BLaER1 (cell line): ENCODE measurements around the gene FBXO10.

Experiments used
- H3K27ac ChIP-seq: shearing (Covaris generic); formaldehyde crosslinking; 2 replicates; pipeline ENCODE4 v1.8.1; 2022
- H3K27me3 ChIP-seq: shearing (Covaris generic); formaldehyde crosslinking; 2 replicates; pipeline ENCODE4 v1.8.1; 2022
- H3K36me3 ChIP-seq: shearing (Covaris generic); formaldehyde crosslinking; 2 replicates; pipeline ENCODE4 v1.8.1; 2022
- H3K4me1 ChIP-seq: shearing (Covaris generic); formaldehyde crosslinking; 2 replicates; pipeline ENCODE4 v1.8.1; 2022
- H3K4me2 ChIP-seq: shearing (Covaris generic); formaldehyde crosslinking; 2 replicates; pipeline ENCODE4 v1.8.1; 2022
- H3K4me3 ChIP-seq: shearing (Covaris generic); formaldehyde crosslinking; 2 replicates; pipeline ENCODE4 v1.8.1; 2022
- H3K9ac ChIP-seq: shearing (Covaris generic); formaldehyde crosslinking; 2 replicates; pipeline ENCODE4 v1.8.1; 2022
- H3K9me3 ChIP-seq: shearing (Covaris generic); formaldehyde crosslinking; 2 replicates; pipeline ENCODE4 v1.8.1; 2022
- H4K20me1 ChIP-seq: shearing (Covaris generic); formaldehyde crosslinking; 2 replicates; pipeline ENCODE4 v1.8.1; 2022
- Cebpa-rat ChIP-seq: shearing (Covaris generic); IDR thresholded peaks from 2 replicates; pipeline ENCODE4 v1.8.1; 2022

The FBXO10 gene, protein sequence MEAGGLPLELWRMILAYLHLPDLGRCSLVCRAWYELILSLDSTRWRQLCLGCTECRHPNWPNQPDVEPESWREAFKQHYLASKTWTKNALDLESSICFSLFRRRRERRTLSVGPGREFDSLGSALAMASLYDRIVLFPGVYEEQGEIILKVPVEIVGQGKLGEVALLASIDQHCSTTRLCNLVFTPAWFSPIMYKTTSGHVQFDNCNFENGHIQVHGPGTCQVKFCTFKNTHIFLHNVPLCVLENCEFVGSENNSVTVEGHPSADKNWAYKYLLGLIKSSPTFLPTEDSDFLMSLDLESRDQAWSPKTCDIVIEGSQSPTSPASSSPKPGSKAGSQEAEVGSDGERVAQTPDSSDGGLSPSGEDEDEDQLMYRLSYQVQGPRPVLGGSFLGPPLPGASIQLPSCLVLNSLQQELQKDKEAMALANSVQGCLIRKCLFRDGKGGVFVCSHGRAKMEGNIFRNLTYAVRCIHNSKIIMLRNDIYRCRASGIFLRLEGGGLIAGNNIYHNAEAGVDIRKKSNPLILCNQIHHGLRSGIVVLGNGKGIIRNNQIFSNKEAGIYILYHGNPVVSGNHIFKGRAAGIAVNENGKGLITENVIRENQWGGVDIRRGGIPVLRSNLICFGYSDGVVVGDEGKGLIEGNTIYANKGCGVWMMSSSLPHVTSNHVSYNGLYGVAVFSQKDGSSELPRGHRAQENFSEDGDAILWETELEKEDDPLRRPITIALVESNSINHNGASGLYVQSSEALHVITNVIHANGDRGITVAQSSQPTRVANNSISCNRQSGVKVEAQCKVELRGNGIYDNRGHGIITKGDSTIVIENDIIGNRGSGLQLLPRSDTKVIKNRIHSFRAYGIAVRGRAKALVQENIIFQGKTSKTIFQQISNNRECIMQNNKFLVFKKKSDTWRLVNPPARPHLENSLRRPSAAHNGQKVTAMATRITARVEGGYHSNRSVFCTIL

DNA sequence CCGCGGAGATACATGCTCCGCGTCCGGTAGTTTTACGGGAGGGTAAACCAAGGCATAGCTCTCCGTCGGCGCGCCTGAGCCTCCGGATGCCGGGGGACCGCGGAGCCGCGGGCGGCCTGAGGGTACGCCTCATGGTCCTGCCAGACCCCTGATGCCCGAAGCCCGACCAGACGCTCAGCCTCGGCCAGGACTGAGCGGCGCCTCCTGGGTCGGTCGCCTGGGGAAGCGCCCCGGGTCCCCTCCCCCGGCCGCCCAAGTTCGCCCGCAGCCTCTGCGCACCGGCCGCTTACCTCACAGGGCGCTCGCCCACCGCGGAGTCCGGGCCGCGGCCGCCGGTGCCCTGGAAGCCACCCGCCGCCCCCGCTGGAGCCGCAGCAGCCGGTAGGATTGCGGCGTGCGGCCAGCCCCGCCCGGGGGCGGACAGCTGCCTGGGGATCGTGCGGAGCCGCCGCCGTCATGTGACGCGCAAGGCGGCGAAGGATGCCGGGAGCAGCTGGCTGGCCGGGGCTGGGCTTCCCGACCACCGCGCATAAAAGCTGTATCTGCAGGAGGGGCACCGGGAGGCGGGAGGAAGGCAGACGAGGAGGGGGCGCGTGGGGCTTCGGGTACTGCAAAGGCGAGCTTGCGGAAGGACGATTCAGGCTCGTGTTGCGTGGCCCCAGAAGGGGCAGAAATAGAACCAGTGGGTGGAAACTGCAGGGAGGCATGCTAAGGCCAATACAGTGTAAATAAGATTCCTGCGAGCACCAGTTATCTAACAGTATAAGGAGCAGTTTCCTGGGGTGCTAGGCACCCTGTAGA, at the start of gene FBXO10:
Gene FBXO10 (minus strand): TSS at position 460 of the 801 bp plus-strand sequence. CDS start 34,612 bp downstream, outside the sequence.
- TF ChIP-seq Cebpa-rat = no peak
- Histone ChIP-seq H4K20me1 (peaks cover 46% of the 10 kb centered on the region), H3K9me3 (no peaks in the 10 kb centered on the region), H3K27ac (peak within 1 kb of the TSS; percentile 75), H3K4me1 (peaks cover 20% of the 10 kb centered on the region), H3K4me3 (peak within 1 kb of the TSS; percentile 79), H3K4me2 (peak within 1 kb of the TSS; percentile 83), H3K9ac (peak within 1 kb of the TSS; percentile 81), H3K36me3 (peaks cover 29% of the 10 kb centered on the region), H3K27me3 (no peaks in the 10 kb centered on the region)

DNA sequence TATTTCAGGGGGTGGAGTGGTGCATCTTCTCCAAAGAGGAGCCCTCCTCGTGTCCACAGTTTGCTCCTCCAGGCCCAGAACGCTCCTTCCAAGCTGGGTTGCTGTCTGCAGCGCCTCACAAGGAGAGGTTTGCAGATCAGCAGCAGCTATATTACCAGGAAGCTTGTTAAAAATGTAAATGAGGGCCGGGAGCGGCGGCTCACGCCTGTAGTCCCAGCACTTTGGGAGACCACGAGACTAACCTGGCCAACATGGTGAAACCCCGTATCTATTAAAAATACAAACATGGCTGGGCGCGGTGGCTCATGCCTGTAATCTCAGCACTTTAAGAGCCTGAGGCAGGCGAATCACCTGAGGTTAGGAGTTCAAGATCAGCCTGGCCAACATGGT, 49.6 kb upstream of the FBXO10 start:
- H3K4me2 ChIP-seq = no peak overlapping the region
- no peaks in the 10 kb centered on the region for H3K36me3 ChIP-seq
- H3K9me3 ChIP-seq = no peaks in the 10 kb centered on the region
- H4K20me1 ChIP-seq = no peaks in the 10 kb centered on the region
- no peak overlapping the region for H3K9ac ChIP-seq
- H3K27me3 ChIP-seq = no peaks in the 10 kb centered on the region
- H3K27ac ChIP-seq = no peak overlapping the region
- TF ChIP-seq Cebpa-rat = no peak
- H3K4me3 ChIP-seq = no peak overlapping the region
- peaks cover 25% of the 10 kb centered on the region for H3K4me1 ChIP-seq

GRCh38 chr9:37625036-37625757, 49.0 kb upstream of the FBXO10 start:
- H4K20me1 ChIP-seq = no peaks in the 10 kb centered on the region
- no peak overlapping the region for H3K4me3 ChIP-seq
- H3K9me3 ChIP-seq = no peaks in the 10 kb centered on the region
- peaks cover 30% of the 10 kb centered on the region for H3K4me1 ChIP-seq
- no peaks in the 10 kb centered on the region for H3K36me3 ChIP-seq
- no peak overlapping the region for H3K4me2 ChIP-seq
- H3K27me3 ChIP-seq = no peaks in the 10 kb centered on the region
- no peak overlapping the region for H3K27ac ChIP-seq
- no peak for TF ChIP-seq Cebpa-rat
- H3K9ac ChIP-seq = no peak overlapping the region

DNA sequence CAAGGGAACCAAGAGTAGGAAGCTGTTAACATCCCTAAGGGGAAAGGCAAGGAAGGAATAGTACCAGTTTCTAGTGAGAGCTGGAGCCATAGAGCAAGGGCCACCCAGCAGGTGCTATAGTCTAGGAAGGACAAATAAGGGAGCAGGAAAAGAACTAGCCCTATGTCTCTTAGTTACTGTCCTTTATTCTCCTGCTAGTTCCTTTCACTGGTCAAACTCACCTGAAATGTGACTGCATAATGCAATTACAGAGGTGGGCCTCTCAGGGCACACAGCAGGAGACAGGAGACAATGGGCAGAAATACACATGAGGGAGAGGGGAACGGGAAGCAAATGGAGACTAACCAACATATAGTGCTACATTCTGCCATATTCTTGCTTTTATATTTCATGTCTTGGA, 47.9 kb upstream of the FBXO10 start:
- H3K9me3 ChIP-seq = no peaks in the 10 kb centered on the region
- H3K36me3 ChIP-seq = no peaks in the 10 kb centered on the region
- no peaks in the 10 kb centered on the region for H4K20me1 ChIP-seq
- no peak overlapping the region for H3K4me2 ChIP-seq
- H3K27me3 ChIP-seq = no peaks in the 10 kb centered on the region
- H3K27ac ChIP-seq = no peak overlapping the region
- H3K4me3 ChIP-seq = no peak overlapping the region
- no peak for TF ChIP-seq Cebpa-rat
- H3K4me1 ChIP-seq = peaks cover 33% of the 10 kb centered on the region
- H3K9ac ChIP-seq = no peak overlapping the region

DNA sequence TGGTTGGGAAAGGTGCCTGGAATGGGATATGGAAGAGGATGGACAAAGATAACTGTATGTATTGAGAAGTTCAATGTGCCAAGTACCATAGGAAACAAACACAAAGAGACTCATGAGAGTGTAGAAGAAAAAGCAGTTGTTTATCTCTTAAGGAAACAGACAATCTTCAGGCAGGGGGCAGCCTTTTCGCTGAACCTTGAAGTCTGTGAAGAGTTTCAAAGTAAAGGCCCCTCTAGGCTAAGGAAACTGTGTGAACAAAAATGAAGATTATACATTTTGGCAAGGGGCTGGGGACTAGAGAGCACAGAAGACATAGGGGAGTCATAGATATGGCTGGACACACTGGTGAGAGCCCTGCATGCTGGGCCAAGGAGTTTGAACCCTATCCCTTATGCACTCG, 47.1 kb upstream of the FBXO10 start:
- Histone ChIP-seq H3K27me3 (no peaks in the 10 kb centered on the region), H4K20me1 (no peaks in the 10 kb centered on the region), H3K9ac (no peak overlapping the region), H3K4me2 (no peak overlapping the region), H3K4me1 (peaks cover 33% of the 10 kb centered on the region), H3K36me3 (no peaks in the 10 kb centered on the region), H3K9me3 (no peaks in the 10 kb centered on the region), H3K4me3 (no peak overlapping the region), H3K27ac (no peak overlapping the region)
- TF ChIP-seq Cebpa-rat = no peak

GRCh38 chr9:37622462-37622861, 46.3 kb upstream of the FBXO10 start:
- no peaks in the 10 kb centered on the region for H3K9me3 ChIP-seq
- H3K9ac ChIP-seq = no peak overlapping the region
- no peak for TF ChIP-seq Cebpa-rat
- H3K4me3 ChIP-seq = no peak overlapping the region
- H3K27me3 ChIP-seq = no peaks in the 10 kb centered on the region
- H4K20me1 ChIP-seq = no peaks in the 10 kb centered on the region
- H3K27ac ChIP-seq = no peak overlapping the region
- H3K4me1 ChIP-seq = peaks cover 39% of the 10 kb centered on the region
- no peaks in the 10 kb centered on the region for H3K36me3 ChIP-seq
- H3K4me2 ChIP-seq = peak overlapping the region; percentile 79; the same call in 1 of the 2 replicates

- no peaks in the 10 kb centered on the region for H4K20me1 ChIP-seq
- no peaks in the 10 kb centered on the region for H3K27me3 ChIP-seq
- H3K4me1 ChIP-seq = peaks cover 40% of the 10 kb centered on the region
- H3K4me2 ChIP-seq = peak overlapping the region; percentile 79
- H3K36me3 ChIP-seq = no peaks in the 10 kb centered on the region
- TF ChIP-seq Cebpa-rat = no peak
- H3K9ac ChIP-seq = no peak overlapping the region
- 0 out of 2 replicates have a peak overlapping the region, but pooled peaks have one; percentile 32 for H3K27ac ChIP-seq
- H3K9me3 ChIP-seq = no peaks in the 10 kb centered on the region
- no peak overlapping the region for H3K4me3 ChIP-seq
These were observed 45.3 kb upstream of the FBXO10 start for GRCh38 chr9:37621273-37622121.

GRCh38 chr9:37620396-37620795, 44.2 kb upstream of the FBXO10 start:
- TF ChIP-seq Cebpa-rat = no peak
- Histone ChIP-seq H3K4me3 (no peak overlapping the region), H3K36me3 (no peaks in the 10 kb centered on the region), H3K4me1 (peaks cover 40% of the 10 kb centered on the region), H3K27ac (no peak overlapping the region), H3K9me3 (no peaks in the 10 kb centered on the region), H3K9ac (no peak overlapping the region), H3K4me2 (no peak overlapping the region), H4K20me1 (no peaks in the 10 kb centered on the region), H3K27me3 (no peaks in the 10 kb centered on the region)
